Measurements from ENCODE around the gene KLF6. TPM values are rescaled to one million over a fixed set of nuclear protein-coding genes. Genes with fewer than 3 reads are reported as not detected.

The KLF6 gene
- total and polyA plus RNA-seq, 2 of the 4 experiments (the other 2 are of a cell fraction): 69.0 to 123 TPM

DNA sequence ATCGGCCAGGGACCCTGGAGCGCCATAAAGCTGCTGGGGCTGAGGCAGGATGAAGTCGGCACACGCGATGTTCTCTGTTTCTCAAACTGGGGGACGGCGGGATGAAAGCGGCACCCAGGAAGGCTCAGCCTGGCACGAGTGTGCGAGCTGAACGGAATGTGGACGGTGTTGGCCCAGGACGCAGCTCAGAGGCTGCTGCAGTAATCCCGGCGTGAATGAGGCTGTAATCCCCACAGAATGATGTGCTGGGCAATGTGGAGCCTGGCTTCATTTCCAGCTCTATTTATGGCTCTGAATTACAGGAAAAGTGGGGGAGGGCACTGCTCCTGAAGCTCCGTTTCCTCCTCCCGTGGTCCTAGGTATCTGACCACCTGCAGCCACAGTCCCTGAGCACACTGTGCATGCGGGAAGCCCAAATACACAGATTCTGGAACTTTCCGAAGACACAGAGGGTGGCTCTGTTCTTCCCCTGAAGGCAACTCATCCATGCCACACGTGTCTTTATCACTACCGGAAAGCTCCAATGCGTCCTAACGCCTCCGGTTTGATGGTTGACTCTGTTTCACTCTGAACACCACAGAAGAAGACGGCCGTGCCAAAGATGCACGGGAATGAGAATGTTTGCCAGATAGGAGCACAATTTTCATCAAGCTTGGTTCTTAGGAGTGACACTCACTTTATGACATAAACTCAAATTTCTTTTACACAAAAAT, 37.6 kb downstream of the KLF6 start:
- ChIA-PET CTCF (interaction anchor here (0.6 kb wide), 1 partner anchor 28 kb away, joined by 4 read pairs; no protein-coding TSS in a partner anchor), POLR2A (ENCODE audit: unreplicated experiment) (interaction anchor here (0.6 kb wide), 1 partner anchor 31 kb away, joined by 3 read pairs; no protein-coding TSS in a partner anchor)
- Histone ChIP-seq H3K4me3 (ENCODE audit: insufficient read depth, low read depth, low read length) (no peak overlapping the region), H2AK9ac (replicated peaks; ENCODE audit: low read depth, low read length, poor library complexity) (no peak overlapping the region), H4K5ac (ENCODE audit: low read depth, low read length) (no peak overlapping the region), H2BK5ac (ENCODE audit: low read depth, low read length, poor library complexity, severe bottlenecking) (no peak overlapping the region), H3K9me3 (ENCODE audit: control insufficient read depth, insufficient read depth, low read length) (no peaks in the 10 kb centered on the region), H3K9ac (ENCODE audit: low read depth, low read length) (no peak overlapping the region), H2BK20ac (ENCODE audit: low read depth, low read length) (no peak overlapping the region), H3K4me1 (ENCODE audit: control insufficient read depth, insufficient read depth, low read length) (peaks cover 11% of the 10 kb centered on the region), H3K4me2 (ENCODE audit: low read depth, low read length) (no peak overlapping the region), H3K36me3 (ENCODE audit: control insufficient read depth, insufficient read depth, low read length) (no peaks in the 10 kb centered on the region), H2AFZ (replicated peaks; ENCODE audit: low read length, poor library complexity) (no peak overlapping the region), H3K4ac (ENCODE audit: low read depth, low read length) (no peak overlapping the region), H2AK5ac (ENCODE audit: low read depth, low read length) (peak overlapping the region; percentile 10; the same call in 1 of the 2 replicates), H3K79me1 (ENCODE audit: low read depth in 1 of 2, low read length in 2 of 2) (no peaks in the 10 kb centered on the region; a peak in 1 of 4 replicates), H3K9me1 (ENCODE audit: insufficient read depth, low read length) (peaks cover 4% of the 10 kb centered on the region; the same call in 1 of the 2 replicates), H2BK120ac (ENCODE audit: low read depth, low read length) (no peak overlapping the region), H3K27ac (ENCODE audit: insufficient read depth, low read length) (no peak overlapping the region), H3K14ac (replicated peaks; ENCODE audit: low read depth, low read length) (no peak overlapping the region), H3K27me3 (ENCODE audit: control insufficient read depth, insufficient read depth, low read length) (no peaks in the 10 kb centered on the region), H3K18ac (ENCODE audit: low read depth, low read length) (no peak overlapping the region), H2BK15ac (ENCODE audit: low read depth, low read length) (no peak overlapping the region), H3K56ac (ENCODE audit: extremely low read depth, insufficient read depth, low read length) (no peak overlapping the region), H4K91ac (ENCODE audit: insufficient read depth, low read depth, low read length) (no peak overlapping the region), H3K23ac (ENCODE audit: low read depth, low read length) (no peak overlapping the region), H4K8ac (ENCODE audit: low read depth in 2 of 2, low read length in 2 of 2) (no peak overlapping the region), H4K20me1 (ENCODE audit: insufficient read depth, low read length) (no peaks in the 10 kb centered on the region)
- DNase-seq: no peak
- 94% methylated on average over 12 of the region's 27 CpGs; no CpG with 5 or more reads in 1 of the 2 experiments for WGBS, 2 experiments (ENCODE audit: extremely low coverage in 2 of 2, insufficient read length in 1 of 2)
- no TSS peak for BruUV-seq (replicated peaks)
- dilution Hi-C loops (cut with HindIII; ENCODE audit: low sequenced_read_pairs, unreplicated experiment) (no loop called here), intact Hi-C loops (cut with micrococcal nuclease) (no loop called here), in situ Hi-C loops (cut with MboI; ENCODE audit: low sequenced_read_pairs) (no loop called here)
- no peak for ATAC-seq (ENCODE audit: low read depth)
- TF ChIP-seq RAD21 (IDR thresholded peaks at IDR 0.05; ENCODE audit: low read length): no peak
- TF ChIP-seq RCOR1 (IDR thresholded peaks at IDR 0.05; ENCODE audit: insufficient replicate concordance, low read length): no peak
- TF ChIP-seq CTCF (conservative IDR thresholded peaks at IDR 0.05; ENCODE audit: low read depth, low read length): no peak
- TF ChIP-seq CHD1 (IDR thresholded peaks at IDR 0.05; ENCODE audit: low read depth, low read length): no peak
- TF ChIP-seq, protein P1, sequence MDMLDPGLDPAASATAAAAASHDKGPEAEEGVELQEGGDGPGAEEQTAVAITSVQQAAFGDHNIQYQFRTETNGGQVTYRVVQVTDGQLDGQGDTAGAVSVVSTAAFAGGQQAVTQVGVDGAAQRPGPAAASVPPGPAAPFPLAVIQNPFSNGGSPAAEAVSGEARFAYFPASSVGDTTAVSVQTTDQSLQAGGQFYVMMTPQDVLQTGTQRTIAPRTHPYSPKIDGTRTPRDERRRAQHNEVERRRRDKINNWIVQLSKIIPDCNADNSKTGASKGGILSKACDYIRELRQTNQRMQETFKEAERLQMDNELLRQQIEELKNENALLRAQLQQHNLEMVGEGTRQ (IDR thresholded peaks at IDR 0.05; ENCODE audit: low read depth, low read length): no peak
- TF ChIP-seq NFE2L2 (IDR thresholded peaks at IDR 0.05; ENCODE audit: low read depth, low read length): no peak
- TF ChIP-seq MAZ (IDR thresholded peaks at IDR 0.05; ENCODE audit: borderline replicate concordance, low read depth, low read length): no peak
- TF ChIP-seq FOS (IDR thresholded peaks at IDR 0.05; ENCODE audit: low read depth, low read length): no peak
- no peak for TF ChIP-seq SMC3 (IDR thresholded peaks at IDR 0.05; ENCODE audit: low read depth, low read length)
- no peak for TF ChIP-seq POLR2A (IDR thresholded peaks at IDR 0.05; ENCODE audit: low read depth, low read length)
- TF ChIP-seq CEBPB (IDR thresholded peaks at IDR 0.05; ENCODE audit: low read depth, low read length): no peak
- TF ChIP-seq ELK1 (IDR thresholded peaks at IDR 0.05; ENCODE audit: borderline replicate concordance, low read depth, low read length): no peak
- no peak for TF ChIP-seq BHLHE40 (IDR thresholded peaks at IDR 0.05; ENCODE audit: low read depth, low read length)
- no peak for TF ChIP-seq RFX5 (IDR thresholded peaks at IDR 0.05; ENCODE audit: low read depth, low read length)
- TF ChIP-seq MAFK (IDR thresholded peaks at IDR 0.05; ENCODE audit: low read depth, low read length): no peak
